Dermis microvascular lymphatic vessel endothelial cell (primary cell): ENCODE results near the gene FMN2. TPM values are rescaled to one million over a fixed set of nuclear protein-coding genes. Genes with fewer than 3 reads are reported as not detected.

Source experiments
- DNase-seq, 2 donors: peaks; one replicate each; pipeline versions ENCODE4 v3.0.0 to v3.0.0-alpha.2; 2010; ENCODE audit warnings: low read depth in 2 of 2
- total RNA-seq: library from RNA; depleted of rRNA; stranded (reverse); fragments of >200 nt; gene quantifications from 2 replicates; pipeline ENCODE4 v1.2.1, GENCODE V29; 2014

FMN2 gene
- total RNA-seq, 1 donor from 2014 or later = not detected

DNA sequence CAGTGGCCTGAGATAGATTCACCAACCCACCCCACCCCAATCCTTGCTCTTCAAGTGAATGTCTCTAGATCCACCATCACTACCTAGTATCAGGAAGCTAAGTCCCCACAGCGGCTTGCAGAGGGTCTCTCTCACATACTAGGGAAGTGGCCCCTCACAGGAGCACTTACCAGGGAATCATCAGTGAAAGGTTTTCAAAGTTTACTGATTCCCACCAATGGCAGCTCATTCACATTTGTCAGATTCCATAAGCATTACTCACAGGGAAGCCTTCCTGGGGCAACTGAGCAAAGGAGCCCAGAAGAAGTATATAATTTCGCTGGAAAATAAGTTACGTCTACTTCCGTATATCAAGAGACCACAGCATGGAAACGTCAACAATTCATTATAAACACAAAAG, 399.5 kb downstream of the FMN2 start:
- no peak for DNase-seq

- no peak for DNase-seq
Measured at GRCh38 chr1:240491796-240492195, 400.1 kb downstream of the FMN2 start.

DNA sequence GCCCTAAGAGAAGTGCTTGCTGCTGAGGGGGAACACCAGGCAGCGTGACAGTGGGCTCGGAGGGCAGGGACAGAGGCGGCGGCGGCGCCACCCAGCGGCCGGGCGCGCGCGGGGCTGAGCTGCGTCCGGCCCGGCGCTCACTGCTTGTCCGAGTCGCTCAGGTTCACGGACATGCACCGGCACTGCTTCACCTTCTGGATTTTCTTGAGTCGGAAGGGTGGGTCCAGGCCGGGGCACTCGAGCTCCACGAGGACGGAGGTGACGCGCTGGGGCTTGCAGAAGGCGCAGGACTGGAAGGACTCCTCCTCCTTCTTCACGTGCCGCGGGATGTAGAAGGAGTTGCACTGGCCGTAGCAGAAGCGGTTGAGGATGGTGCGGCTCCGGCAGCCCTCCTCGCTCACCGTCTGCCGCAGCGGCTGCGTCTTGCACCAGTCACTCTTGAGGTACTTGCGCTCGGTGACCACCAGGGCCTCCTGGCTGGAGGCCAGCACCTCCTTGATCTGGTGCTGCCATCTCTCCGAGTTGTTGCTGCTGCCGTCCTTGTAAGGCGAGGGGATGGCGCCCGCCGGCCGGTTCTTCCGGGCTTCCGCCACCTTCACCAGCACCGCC, 401.3 kb downstream of the FMN2 start:
- DNase-seq = no peak

DNA sequence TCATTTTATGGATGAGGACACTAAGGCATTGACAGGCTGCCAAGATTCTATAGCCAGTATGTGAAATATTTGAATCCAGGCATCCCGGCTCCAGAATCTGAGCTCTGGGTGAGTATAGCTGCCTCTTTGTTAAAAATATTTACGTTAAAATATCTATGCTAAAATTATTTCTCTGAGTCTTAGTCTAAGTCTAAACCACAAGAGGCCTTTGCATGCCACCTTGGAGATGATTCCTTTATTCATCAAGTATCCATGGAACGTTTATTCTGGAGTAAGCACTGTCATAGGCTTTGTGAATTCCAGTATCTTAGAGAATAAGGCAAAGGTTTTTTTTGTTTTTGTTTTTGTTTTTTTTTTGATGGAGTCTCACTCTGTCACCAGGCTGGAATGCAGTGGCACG, 403.9 kb downstream of the FMN2 start:
- no peak for DNase-seq

DNA sequence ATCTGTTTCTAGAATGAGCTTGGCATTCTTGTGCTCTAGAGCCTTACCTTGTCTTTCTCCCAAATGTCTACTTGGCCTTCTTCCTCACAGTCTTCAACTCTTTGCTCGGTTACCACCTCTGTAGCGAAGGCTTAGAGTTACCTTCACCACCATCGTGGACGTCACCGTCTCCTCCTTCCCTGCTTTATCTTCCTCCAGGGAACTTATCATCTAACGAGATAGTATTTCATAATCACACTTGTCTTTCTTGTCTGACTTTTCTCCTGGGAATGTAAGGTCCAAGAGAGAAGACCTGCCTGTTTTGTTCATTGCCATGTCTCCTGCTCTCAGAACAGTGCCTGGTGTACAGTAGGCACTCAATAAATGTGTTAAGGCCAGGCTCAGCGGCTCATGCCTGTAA, 404.7 kb downstream of the FMN2 start:
- no peak for DNase-seq

GRCh38 chr1:240496941-240497340, 405.3 kb downstream of the FMN2 start:
- no peak for DNase-seq

DNA sequence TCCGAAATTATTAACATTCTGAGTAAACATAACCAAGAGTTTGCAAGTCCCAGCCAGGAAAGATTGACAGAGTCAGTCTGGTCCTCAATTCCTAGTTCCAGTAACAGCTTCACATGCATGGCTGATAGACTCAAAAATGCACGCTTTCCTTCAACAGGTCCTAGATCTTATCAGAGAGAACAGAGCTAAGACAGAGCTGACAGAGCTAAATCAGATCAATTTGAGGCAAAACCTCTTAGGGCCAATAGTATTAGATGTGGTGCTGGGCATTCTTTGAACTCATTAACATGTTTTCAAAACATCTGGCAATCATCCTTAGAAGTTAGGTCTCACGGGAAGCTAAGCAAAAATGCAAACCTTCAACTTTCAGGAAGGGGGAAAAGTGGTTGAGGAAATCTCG, 406.2 kb downstream of the FMN2 start:
- DNase-seq = no peak

DNA sequence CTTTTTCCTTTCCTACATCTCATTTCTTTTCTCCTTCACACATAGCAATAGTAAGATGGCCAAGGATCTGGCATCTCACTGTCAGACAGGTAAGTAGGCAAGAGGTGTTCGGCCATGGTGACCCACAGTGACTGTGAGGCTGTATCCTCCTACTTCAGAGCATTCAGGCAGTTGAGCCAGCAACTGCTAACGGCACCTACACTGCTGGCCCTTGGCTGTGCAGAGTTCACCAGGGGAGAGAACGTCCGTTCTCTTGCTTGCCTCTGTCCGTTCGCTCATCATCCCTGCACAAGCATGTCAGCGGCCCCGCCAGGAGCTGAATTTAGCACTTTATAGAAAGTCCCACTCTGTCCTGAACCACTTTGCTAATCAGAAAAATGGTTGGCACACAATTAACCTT, 406.7 kb downstream of the FMN2 start:
- DNase-seq = no peak

DNA sequence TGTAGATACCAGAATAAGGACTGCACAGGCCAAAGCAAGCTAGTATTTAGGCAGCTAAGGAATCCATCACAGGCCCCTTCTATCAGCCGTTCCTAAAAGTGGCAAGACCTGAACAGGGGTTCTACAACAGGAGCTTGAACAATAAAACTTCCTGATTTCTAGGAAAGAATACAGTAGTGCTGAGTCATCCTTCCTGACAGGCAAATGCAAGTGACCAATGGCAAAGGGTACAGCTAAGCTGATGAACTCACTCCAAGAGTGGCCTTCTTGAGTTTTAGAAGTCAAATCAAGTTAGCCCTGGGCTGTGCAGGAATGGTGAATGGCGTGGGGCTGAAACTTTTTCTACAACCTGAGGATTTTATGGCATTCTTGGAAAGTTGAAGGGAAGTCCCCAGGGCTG, 407.3 kb downstream of the FMN2 start:
- no peak for DNase-seq

- no peak for DNase-seq
Measured at GRCh38 chr1:240500647-240501046, 409.0 kb downstream of the FMN2 start.

DNA sequence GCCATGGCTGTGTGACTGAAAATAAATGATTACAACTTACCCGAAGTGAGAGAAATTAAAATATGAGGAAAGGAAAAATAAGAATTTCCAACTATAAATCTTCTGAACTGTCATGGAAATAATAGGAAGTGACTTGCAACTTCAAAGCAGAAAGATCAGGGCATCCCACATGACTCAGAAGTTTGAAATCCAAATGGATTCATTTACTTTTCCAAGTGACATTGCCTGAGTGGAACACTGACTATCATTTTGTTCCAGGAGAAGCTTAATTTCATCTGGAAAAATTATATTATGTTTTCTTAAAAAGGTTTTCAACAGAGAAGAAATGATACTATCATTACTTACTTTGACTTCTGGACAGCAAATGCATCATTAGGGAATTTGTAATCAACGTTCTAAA, 409.4 kb downstream of the FMN2 start:
- DNase-seq = no peak

DNA sequence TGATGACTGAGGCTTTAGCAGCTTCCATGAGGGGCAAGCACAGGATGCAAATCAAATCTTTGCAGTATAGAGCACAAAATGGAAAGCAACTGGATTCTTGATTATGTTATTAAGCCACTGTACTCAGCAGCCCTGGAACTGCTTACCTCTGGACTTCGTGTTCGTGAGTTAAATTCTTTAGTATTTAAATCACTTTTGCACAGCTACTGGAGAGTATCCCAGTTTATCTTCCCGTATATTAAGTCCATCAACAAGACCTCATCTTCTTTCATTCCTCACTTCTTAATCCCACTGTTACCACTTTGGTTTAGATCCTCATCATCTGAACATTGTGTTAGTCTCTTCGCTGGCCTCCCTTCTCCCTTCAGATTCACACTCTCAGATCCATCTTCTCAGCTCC, 411.4 kb downstream of the FMN2 start:
- no peak for DNase-seq

GRCh38 chr1:240503558-240503957, 411.9 kb downstream of the FMN2 start:
- DNase-seq = no peak

DNA sequence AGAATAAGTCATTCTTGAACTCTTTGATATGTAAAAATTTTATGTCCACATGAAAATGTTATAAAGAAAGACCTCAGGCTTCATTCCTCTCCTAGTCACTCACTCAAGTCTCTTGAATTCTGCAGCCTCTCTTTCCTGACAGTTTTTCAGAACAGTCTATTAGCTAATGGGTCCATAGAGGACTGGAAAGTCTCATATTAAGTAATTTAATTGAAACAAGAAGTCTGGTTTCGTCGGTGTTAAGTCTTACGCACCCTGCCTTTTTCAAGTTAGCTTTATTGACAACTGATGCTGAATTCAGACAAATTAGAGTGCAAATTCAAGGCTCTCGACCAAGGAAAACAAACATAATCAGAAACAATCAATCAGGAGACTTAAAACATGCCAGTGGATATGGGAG, 414.5 kb downstream of the FMN2 start:
- DNase-seq = no peak

DNA sequence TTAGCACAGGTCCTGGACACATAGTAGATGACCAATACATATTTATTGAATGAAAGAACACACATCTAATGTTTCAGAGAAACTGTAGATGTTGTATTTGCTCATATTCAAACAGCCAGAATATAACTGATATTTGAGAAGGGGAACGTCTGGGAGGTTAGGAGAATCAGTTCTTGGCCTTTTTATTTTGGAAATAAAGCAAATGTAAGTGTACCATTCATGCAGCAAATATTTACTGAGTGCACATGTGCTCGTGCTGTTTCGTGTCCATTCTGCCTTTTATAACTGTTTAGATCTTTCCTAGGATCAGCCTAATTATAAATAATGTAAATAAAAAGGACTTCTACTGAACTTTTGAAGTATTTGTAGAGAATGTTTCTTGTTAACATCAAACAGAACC, 416.5 kb downstream of the FMN2 start:
- no peak for DNase-seq

GRCh38 chr1:240508950-240509349, 417.3 kb downstream of the FMN2 start:
- DNase-seq = no peak

DNA sequence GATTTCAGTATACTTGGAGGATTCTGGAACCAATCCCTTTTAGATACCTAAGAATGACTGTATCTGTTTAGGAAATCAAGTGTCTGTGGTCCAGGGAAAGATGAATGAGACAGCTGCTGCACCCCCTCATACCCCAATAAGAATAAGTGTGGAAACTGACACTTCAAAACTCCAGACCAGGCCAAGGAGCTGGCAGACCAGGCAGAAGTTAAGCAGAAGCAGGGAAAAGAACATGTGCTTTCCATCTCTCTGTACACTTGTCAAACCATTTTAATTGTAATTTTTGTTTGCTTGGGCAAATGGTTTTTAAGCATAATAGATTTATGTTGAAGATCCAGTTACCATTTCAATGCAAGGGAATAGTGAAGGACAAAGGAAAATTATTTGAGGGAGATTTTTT, 420.1 kb downstream of the FMN2 start:
- no peak for DNase-seq

- DNase-seq = no peak
Measured at GRCh38 chr1:240515505-240515904, 423.8 kb downstream of the FMN2 start.

DNA sequence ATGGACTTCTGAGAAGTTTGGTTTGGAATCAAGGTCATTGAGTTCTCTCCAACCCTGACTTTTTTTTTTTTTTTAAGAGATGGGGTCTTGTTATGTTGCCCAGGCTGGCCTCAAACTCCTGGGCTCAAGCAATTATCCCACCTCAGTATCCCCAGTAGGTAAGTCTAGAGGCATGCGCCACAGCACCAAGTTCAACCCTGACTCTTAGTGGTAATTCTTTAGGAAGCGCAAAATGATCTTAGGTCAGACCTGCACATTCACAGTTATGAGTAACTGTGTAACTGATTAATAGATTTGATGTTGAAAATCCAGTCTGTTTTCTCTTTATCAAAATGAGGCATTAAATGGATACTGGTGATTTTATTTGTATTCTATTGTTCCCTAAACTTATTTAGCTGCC, 424.4 kb downstream of the FMN2 start:
- DNase-seq = no peak

- no peak for DNase-seq
Measured at GRCh38 chr1:240517891-240518290, 426.2 kb downstream of the FMN2 start.

- no peak for DNase-seq
Measured at GRCh38 chr1:240522122-240522822, 430.6 kb downstream of the FMN2 start.

- no peak for DNase-seq
Measured at GRCh38 chr1:240524356-240525069, 432.8 kb downstream of the FMN2 start.
